Measurements from ENCODE around the gene CHMP6.

DNA sequence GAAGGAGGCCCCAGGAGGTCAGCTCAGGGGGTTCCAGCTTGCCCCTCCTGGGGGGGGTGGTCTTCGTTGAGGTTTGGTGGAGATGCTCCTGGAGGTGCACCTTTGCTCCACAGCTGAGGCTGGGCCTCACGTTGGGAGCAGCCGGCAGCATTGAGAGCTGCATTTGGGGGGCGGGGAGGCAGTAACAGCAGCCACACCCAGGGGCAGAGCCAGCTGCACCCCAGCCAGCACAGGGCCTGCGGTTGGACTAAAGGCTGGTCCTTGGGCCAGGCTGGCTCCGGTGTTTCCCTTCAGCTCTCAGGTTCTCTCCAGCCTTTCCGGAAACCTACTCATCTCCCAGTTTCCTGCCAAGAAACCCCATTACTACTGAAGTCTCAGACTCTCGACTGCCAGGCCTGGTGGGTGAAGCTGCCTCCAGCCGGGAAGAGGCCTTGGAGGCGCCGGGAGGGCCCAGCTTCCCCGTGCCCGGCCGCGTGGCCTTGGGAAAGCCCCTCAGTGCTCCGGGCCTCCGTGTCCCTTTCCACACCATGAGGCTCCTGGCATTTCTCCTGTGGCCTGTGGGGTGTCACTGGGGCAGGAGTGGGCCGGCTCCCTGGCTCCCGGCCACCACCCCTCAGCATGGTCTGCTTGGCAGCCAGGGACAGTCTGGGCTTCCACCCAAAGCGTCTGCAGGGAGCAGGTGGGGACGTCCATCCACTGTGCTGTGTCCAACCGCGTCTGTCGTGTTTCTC is 29.3 kb downstream of the CHMP6 start:
- TF ChIP-seq, protein P1, sequence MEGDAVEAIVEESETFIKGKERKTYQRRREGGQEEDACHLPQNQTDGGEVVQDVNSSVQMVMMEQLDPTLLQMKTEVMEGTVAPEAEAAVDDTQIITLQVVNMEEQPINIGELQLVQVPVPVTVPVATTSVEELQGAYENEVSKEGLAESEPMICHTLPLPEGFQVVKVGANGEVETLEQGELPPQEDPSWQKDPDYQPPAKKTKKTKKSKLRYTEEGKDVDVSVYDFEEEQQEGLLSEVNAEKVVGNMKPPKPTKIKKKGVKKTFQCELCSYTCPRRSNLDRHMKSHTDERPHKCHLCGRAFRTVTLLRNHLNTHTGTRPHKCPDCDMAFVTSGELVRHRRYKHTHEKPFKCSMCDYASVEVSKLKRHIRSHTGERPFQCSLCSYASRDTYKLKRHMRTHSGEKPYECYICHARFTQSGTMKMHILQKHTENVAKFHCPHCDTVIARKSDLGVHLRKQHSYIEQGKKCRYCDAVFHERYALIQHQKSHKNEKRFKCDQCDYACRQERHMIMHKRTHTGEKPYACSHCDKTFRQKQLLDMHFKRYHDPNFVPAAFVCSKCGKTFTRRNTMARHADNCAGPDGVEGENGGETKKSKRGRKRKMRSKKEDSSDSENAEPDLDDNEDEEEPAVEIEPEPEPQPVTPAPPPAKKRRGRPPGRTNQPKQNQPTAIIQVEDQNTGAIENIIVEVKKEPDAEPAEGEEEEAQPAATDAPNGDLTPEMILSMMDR (IDR thresholded peaks at IDR 0.05) = no peak
- TF ChIP-seq POLR2A (IDR thresholded peaks at IDR 0.05) = no peak

All from suprapubic skin (tissue), 3 donors.